Panc1 (cell line): ENCODE measurements around the gene TBCE. TPM values are rescaled to one million over a fixed set of nuclear protein-coding genes. Genes with fewer than 3 reads are reported as not detected.

Source experiments
- ATAC-seq: fragments of 200-7000 bp; cut with Tn5 transposase; 2 replicates; pipeline ENCODE4 v1.9.1; 2020; ENCODE audit warnings: mild to moderate bottlenecking, moderate library complexity
- BruUV-seq: library from RNA; stranded (reverse); fragments of 400-500 nt; replicated peaks from 2 replicates; lab custom pipeline; 2021; lab: Mats Ljungman, UMichigan
- CTCF ChIA-PET: fragments of 300-600 bp; sonication (Branson Sonifier 250); formaldehyde crosslinking; loops from one replicate; lab custom pipeline; 2022; ENCODE audit warnings: antibody characterized with exemption; lab: Charles Lee
- POLR2A ChIA-PET: fragments of 300-600 bp; sonication (Branson Sonifier 250); formaldehyde crosslinking; loops from one replicate; lab custom pipeline; 2022; ENCODE audit warnings: antibody characterized with exemption; lab: Charles Lee
- DNase-seq: peaks from one replicate; pipeline ENCODE4 v3.0.0-alpha.2; 2010; ENCODE audit warnings: low read depth, low spot score
- H3K27ac ChIP-seq: 2 replicates; pipeline ENCODE4 v1.5.1; 2011; ENCODE audit warnings: mild to moderate bottlenecking, low read length, inconsistent platforms
- H3K27me3 ChIP-seq: fragments of 200-500 bp; sonication (Bioruptor generic); 2 replicates; pipeline ENCODE4 v1.6.0; 2014; ENCODE audit warnings: low read length, inconsistent platforms; ENCODE audit not compliant: control insufficient read depth, insufficient read depth
- H3K36me3 ChIP-seq: fragments of 200-500 bp; sonication (Bioruptor generic); 2 replicates; pipeline ENCODE4 v1.5.1; 2014; ENCODE audit warnings: inconsistent platforms, mild to moderate bottlenecking, low read length, moderate library complexity; ENCODE audit not compliant: control insufficient read depth, insufficient read depth
- H3K4me1 ChIP-seq: 2 replicates; pipeline ENCODE4 v1.5.1; 2011; ENCODE audit warnings: inconsistent platforms, mild to moderate bottlenecking, low read length, moderate library complexity; ENCODE audit not compliant: control insufficient read depth, insufficient read depth
- H3K4me3 ChIP-seq, 2 experiments: 2 replicates each; pipeline ENCODE4 v1.5.1; 2011 to 2012; ENCODE audit warnings: low read depth in 2 of 2, low read length in 2 of 2, mild to moderate bottlenecking in 2 of 2, inconsistent platforms in 1 of 2, moderate library complexity in 1 of 2
- H3K9me3 ChIP-seq: fragments of 200-500 bp; sonication (Bioruptor generic); 2 replicates; pipeline ENCODE4 v1.5.1; 2014; ENCODE audit warnings: low read depth, mild to moderate bottlenecking, inconsistent platforms, low read length, moderate library complexity; ENCODE audit not compliant: control insufficient read depth, insufficient read depth
- POLR2AphosphoS5 ChIP-seq: IDR thresholded peaks from 2 replicates; pipeline ENCODE4 v1.6.1; 2012; ENCODE audit warnings: mild to moderate bottlenecking, low read depth, low read length, moderate library complexity
- SIN3A ChIP-seq: IDR thresholded peaks from 2 replicates; pipeline ENCODE4 v1.6.1; 2012; ENCODE audit warnings: low read depth, mild to moderate bottlenecking, low read length, moderate library complexity, borderline replicate concordance; ENCODE audit not compliant: insufficient read depth
- TCF7L2 ChIP-seq: IDR thresholded peaks from 2 replicates; pipeline ENCODE4 v1.6.1; 2011; ENCODE audit warnings: mild to moderate bottlenecking, low read depth, low read length, inconsistent platforms
- in situ Hi-C: cut with HindIII; loops from 2 replicates; pipeline ENCODE4 v1.10.0; 2016; ENCODE audit warnings: low sequenced_read_pairs, low pct_unique_long_range_greater_than_20kb
- intact Hi-C: fragments of 100-400 bp; cut with micrococcal nuclease; formaldehyde crosslinking; loops from one replicate; pipeline ENCODE4 v1.10.0; 2022; ENCODE audit not compliant: unreplicated experiment
- total RNA-seq: library from RNA; stranded (reverse); gene quantifications from one replicate; pipeline ENCODE4 v1.2.1, GENCODE V29; 2021; ENCODE audit not compliant: unreplicated experiment
- TF ChIP-seq, protein P1 (sequence below): fragments of 450-650 bp; IDR thresholded peaks from 2 replicates; pipeline ENCODE4 v1.5.1; 2017; ENCODE audit warnings: mild to moderate bottlenecking
- TF ChIP-seq, protein P2 (sequence below), 2 experiments: IDR thresholded peaks; 2 replicates each; pipeline ENCODE4 v1.6.1; 2011 to 2012; ENCODE audit warnings: low read depth in 2 of 2, control low read depth in 1 of 2, low read length in 1 of 2, mild to moderate bottlenecking in 1 of 2, moderate library complexity in 1 of 2; ENCODE audit not compliant: insufficient read depth in 1 of 2

TBCE gene
- total RNA-seq, 1 experiment from 2014 or later, result 72.0 TPM

DNA sequence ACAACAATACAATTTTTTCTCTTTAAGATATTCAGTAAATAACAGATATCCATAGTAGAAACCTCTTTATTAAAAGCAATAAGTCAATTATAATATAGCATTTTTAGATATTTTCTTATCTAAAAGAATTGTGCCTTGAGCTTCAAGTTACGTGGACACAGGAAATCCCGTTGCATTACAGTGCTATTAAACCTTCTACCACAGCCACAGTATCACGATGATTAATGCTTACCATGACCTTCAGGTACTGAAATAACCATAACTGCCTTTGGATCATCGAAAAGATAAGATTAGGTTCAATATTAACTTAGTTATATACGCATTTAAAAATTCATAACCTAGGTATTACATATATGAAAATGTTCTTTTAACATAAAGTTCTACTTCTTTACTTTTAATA is 119.1 kb downstream of the TBCE start:
- TF ChIP-seq, protein P1, sequence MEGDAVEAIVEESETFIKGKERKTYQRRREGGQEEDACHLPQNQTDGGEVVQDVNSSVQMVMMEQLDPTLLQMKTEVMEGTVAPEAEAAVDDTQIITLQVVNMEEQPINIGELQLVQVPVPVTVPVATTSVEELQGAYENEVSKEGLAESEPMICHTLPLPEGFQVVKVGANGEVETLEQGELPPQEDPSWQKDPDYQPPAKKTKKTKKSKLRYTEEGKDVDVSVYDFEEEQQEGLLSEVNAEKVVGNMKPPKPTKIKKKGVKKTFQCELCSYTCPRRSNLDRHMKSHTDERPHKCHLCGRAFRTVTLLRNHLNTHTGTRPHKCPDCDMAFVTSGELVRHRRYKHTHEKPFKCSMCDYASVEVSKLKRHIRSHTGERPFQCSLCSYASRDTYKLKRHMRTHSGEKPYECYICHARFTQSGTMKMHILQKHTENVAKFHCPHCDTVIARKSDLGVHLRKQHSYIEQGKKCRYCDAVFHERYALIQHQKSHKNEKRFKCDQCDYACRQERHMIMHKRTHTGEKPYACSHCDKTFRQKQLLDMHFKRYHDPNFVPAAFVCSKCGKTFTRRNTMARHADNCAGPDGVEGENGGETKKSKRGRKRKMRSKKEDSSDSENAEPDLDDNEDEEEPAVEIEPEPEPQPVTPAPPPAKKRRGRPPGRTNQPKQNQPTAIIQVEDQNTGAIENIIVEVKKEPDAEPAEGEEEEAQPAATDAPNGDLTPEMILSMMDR, result no peak
- TF ChIP-seq, protein P2, sequence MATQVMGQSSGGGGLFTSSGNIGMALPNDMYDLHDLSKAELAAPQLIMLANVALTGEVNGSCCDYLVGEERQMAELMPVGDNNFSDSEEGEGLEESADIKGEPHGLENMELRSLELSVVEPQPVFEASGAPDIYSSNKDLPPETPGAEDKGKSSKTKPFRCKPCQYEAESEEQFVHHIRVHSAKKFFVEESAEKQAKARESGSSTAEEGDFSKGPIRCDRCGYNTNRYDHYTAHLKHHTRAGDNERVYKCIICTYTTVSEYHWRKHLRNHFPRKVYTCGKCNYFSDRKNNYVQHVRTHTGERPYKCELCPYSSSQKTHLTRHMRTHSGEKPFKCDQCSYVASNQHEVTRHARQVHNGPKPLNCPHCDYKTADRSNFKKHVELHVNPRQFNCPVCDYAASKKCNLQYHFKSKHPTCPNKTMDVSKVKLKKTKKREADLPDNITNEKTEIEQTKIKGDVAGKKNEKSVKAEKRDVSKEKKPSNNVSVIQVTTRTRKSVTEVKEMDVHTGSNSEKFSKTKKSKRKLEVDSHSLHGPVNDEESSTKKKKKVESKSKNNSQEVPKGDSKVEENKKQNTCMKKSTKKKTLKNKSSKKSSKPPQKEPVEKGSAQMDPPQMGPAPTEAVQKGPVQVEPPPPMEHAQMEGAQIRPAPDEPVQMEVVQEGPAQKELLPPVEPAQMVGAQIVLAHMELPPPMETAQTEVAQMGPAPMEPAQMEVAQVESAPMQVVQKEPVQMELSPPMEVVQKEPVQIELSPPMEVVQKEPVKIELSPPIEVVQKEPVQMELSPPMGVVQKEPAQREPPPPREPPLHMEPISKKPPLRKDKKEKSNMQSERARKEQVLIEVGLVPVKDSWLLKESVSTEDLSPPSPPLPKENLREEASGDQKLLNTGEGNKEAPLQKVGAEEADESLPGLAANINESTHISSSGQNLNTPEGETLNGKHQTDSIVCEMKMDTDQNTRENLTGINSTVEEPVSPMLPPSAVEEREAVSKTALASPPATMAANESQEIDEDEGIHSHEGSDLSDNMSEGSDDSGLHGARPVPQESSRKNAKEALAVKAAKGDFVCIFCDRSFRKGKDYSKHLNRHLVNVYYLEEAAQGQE (IDR thresholded peaks at IDR 0.05; ENCODE audit: insufficient read depth in 1 of 2, low read depth in 2 of 2, low read length in 1 of 2), result no peak
- TF ChIP-seq POLR2AphosphoS5 (no peak), TCF7L2 (no peak), SIN3A (no peak)
- no peak for ATAC-seq
- POLR2A ChIA-PET, result no interaction called here
- Histone ChIP-seq H3K4me3 (no peak overlapping the region), H3K36me3 (peaks cover 8% of the 10 kb centered on the region; the same call in 1 of the 2 replicates), H3K27ac (no peak overlapping the region), H3K9me3 (no peaks in the 10 kb centered on the region), H3K4me1 (no peaks in the 10 kb centered on the region), H3K27me3 (no peaks in the 10 kb centered on the region)
- no peak for DNase-seq
- CTCF ChIA-PET, result no interaction called here
- in situ Hi-C loops (no loop called here), intact Hi-C loops (no loop called here)
- no TSS peak for BruUV-seq

DNA sequence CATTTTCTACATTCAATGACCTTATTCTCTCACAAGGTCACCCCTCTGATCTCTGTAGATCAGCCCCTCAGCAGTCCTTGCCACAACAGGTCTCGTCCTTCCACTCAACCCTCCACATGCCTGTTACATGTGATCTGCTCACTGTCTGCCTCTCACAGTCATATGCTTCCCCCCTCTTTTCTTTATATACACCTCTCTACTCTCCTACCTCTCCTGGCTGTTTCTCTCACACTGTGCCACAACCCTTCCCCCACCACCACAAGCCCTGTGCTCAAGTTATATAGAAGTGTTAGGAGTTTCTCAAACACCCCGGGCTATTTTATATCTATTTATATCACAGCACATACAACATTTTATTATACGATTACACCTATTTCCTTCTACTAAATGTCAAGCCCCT is 124.4 kb downstream of the TBCE start:
- Histone ChIP-seq H3K27me3 (no peaks in the 10 kb centered on the region), H3K9me3 (no peaks in the 10 kb centered on the region), H3K4me3 (no peak overlapping the region), H3K4me1 (no peaks in the 10 kb centered on the region), H3K36me3 (peaks cover 19% of the 10 kb centered on the region; the same call in 1 of the 2 replicates), H3K27ac (no peak overlapping the region)
- intact Hi-C loops, result no loop called here
- ChIA-PET POLR2A (no interaction called here), CTCF (no interaction called here)
- no peak for DNase-seq
- TF ChIP-seq POLR2AphosphoS5 (no peak), SIN3A (no peak), TCF7L2 (no peak)
- TF ChIP-seq, protein P1, result no peak
- TF ChIP-seq, protein P2 (IDR thresholded peaks at IDR 0.05; ENCODE audit: insufficient read depth in 1 of 2, low read depth in 2 of 2, low read length in 1 of 2), result no peak
- BruUV-seq, result no TSS peak
- in situ Hi-C loops, result no loop called here
- no peak for ATAC-seq
